IMR-90 (cell line): Measurements from ENCODE around the gene OLAH.

Source experiments
- BHLHE40 ChIP-seq: fragments of 150-350 bp; IDR thresholded peaks from 2 replicates; pipeline ENCODE4 v1.6.1; 2016; ENCODE audit warnings: mild to moderate bottlenecking, low read depth, low read length
- CTCF ChIP-seq: conservative IDR thresholded peaks from 2 replicates; pipeline ENCODE4 v1.5.1; 2012; ENCODE audit warnings: mild to moderate bottlenecking, low read depth, low read length, improper control_type of control experiment
- ELK1 ChIP-seq: fragments of 150-350 bp; IDR thresholded peaks from 2 replicates; pipeline ENCODE4 v1.6.1; 2016; ENCODE audit warnings: low read depth, mild to moderate bottlenecking, low read length, moderate library complexity, borderline replicate concordance
- NFE2L2 ChIP-seq: fragments of 150-350 bp; IDR thresholded peaks from 2 replicates; pipeline ENCODE4 v1.6.1; 2016; ENCODE audit warnings: low read depth, mild to moderate bottlenecking, low read length
- POLR2A ChIP-seq: IDR thresholded peaks from 2 replicates; pipeline ENCODE4 v1.6.1; 2012; ENCODE audit warnings: mild to moderate bottlenecking, low read depth, low read length

GRCh38 chr10:14995964-14996565 is 47.7 kb upstream of the OLAH start:
- no peak for TF ChIP-seq POLR2A
- TF ChIP-seq CTCF, result no peak
- TF ChIP-seq BHLHE40, result no peak
- TF ChIP-seq ELK1, result no peak
- no peak for TF ChIP-seq NFE2L2
